Measurements from ENCODE around the gene FGF6. TPM values are rescaled to one million over a fixed set of nuclear protein-coding genes. Genes with fewer than 3 reads are reported as not detected.

FGF6 gene
- total and polyA plus RNA-seq, 2 of the 13 experiments (the other 11 are each of a cell fraction or from before 2014, with no cell fraction given) = not detected

DNA sequence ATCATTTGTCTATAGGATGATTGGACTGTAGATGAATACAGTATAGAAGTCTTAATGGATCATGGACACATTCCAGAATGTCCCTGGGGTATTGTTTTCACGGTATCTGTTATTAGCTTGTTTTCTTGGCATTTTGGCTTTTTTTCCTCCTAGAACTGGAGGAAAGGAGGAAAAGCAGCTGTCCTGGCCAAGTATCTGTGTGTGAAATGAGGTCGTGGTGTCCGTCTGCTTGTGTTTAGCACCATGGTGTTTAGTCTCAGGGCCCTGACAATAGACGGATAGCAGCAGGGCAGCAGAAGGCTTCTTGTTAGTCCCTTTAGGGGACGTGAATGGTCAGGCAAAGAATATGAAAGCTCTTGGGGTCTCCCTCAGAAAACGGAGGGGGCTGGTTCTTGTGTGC is 21.2 kb downstream of the FGF6 start (continued):
- TF ChIP-seq ZNF7 (CRISPR knock-in tag; IDR thresholded peaks at IDR 0.05) (no peak), ZNF263 (CRISPR knock-in tag; IDR thresholded peaks at IDR 0.05) (no peak), SALL2 (CRISPR knock-in tag; IDR thresholded peaks at IDR 0.05) (no peak), PTBP1 (IDR thresholded peaks at IDR 0.05; ENCODE audit: low read depth, low read length, poor library complexity, severe bottlenecking) (no peak)

- H3K4me3 ChIP-seq (replicated peaks in 1 of 3; ENCODE audit: insufficient read depth in 1 of 3, low read depth in 2 of 3, low read length in 3 of 3) = no peak overlapping the region
- BruUV-seq (replicated peaks) = no TSS peak
- H3K27ac ChIP-seq (ENCODE audit: extremely low read length, insufficient read depth, low read length) = no peak overlapping the region
- no peak overlapping the region for H3K4me2 ChIP-seq (ENCODE audit: low read depth, low read length)
- FAIRE-seq (no peak), DNase-seq (ENCODE audit: low spot score) (no peak), ATAC-seq (no peak)
- in situ Hi-C loops (cut with HindIII; ENCODE audit: extremely low pct_ligation_motif_present, low pct_unique_long_range_greater_than_20kb) (no loop called here), intact Hi-C loops (cut with micrococcal nuclease; ENCODE audit: unreplicated experiment) (no loop called here)
- ChIA-PET POLR2A (no interaction called here), CTCF (ENCODE audit: low intra/inter-chr PET ratio, low total read pairs) (interaction anchor here (4.6 kb wide), 1 partner anchor 102 kb away, joined by 37 read pairs; no protein-coding TSS in a partner anchor)
- whole genome bisulfite sequencing (ENCODE audit: low lambda C conversion rate) = 37% methylated on average over 11 of the region's 11 CpGs
- no peaks in the 10 kb centered on the region for H3K79me2 ChIP-seq (ENCODE audit: insufficient read depth, low read length)
- H3K27me3 ChIP-seq (ENCODE audit: control insufficient read depth in 1 of 2, insufficient read depth in 2 of 2, low read length in 2 of 2) = peaks cover 0 to 32% of the 10 kb centered on the region in 2 experiments; a peak in 3 of 5 replicates
- H4K20me1 ChIP-seq (ENCODE audit: insufficient read depth, low read length) = no peaks in the 10 kb centered on the region
- no peak overlapping the region for H3K9ac ChIP-seq (ENCODE audit: insufficient read depth, low read depth, low read length)
- no peaks in the 10 kb centered on the region for H3K9me3 ChIP-seq (ENCODE audit: low read length)
- no peak overlapping the region for H2AFZ ChIP-seq (ENCODE audit: low read length)
- no peaks in the 10 kb centered on the region for H3K4me1 ChIP-seq (ENCODE audit: insufficient read depth, low read length)
- H3K36me3 ChIP-seq (replicated peaks in 1 of 2; ENCODE audit: control insufficient read depth in 1 of 2, insufficient read depth in 2 of 2, low read length in 2 of 2) = no peaks in the 10 kb centered on the region
- TF ChIP-seq ZNF83 (CRISPR knock-in tag; IDR thresholded peaks at IDR 0.05; ENCODE audit: borderline replicate concordance) (no peak), CBX5 (CRISPR knock-in tag; IDR thresholded peaks at IDR 0.05; ENCODE audit: borderline replicate concordance) (no peak), MBD4 (IDR thresholded peaks at IDR 0.05; ENCODE audit: borderline replicate concordance, low read length) (no peak), ZNF354B (CRISPR knock-in tag; IDR thresholded peaks at IDR 0.05) (no peak), ZNF10 (CRISPR knock-in tag; IDR thresholded peaks at IDR 0.05; ENCODE audit: borderline replicate concordance, low read depth) (no peak), ZKSCAN8 (CRISPR knock-in tag; IDR thresholded peaks at IDR 0.05; ENCODE audit: borderline replicate concordance) (no peak), BHLHE40 (IDR thresholded peaks at IDR 0.05; ENCODE audit: low read length) (no peak), ZNF652 (CRISPR knock-in tag; IDR thresholded peaks at IDR 0.05; ENCODE audit: borderline replicate concordance, low read depth) (no peak), ZNF484 (CRISPR knock-in tag; IDR thresholded peaks at IDR 0.05; ENCODE audit: borderline replicate concordance, low read depth) (no peak)
- TF ChIP-seq, protein P1, sequence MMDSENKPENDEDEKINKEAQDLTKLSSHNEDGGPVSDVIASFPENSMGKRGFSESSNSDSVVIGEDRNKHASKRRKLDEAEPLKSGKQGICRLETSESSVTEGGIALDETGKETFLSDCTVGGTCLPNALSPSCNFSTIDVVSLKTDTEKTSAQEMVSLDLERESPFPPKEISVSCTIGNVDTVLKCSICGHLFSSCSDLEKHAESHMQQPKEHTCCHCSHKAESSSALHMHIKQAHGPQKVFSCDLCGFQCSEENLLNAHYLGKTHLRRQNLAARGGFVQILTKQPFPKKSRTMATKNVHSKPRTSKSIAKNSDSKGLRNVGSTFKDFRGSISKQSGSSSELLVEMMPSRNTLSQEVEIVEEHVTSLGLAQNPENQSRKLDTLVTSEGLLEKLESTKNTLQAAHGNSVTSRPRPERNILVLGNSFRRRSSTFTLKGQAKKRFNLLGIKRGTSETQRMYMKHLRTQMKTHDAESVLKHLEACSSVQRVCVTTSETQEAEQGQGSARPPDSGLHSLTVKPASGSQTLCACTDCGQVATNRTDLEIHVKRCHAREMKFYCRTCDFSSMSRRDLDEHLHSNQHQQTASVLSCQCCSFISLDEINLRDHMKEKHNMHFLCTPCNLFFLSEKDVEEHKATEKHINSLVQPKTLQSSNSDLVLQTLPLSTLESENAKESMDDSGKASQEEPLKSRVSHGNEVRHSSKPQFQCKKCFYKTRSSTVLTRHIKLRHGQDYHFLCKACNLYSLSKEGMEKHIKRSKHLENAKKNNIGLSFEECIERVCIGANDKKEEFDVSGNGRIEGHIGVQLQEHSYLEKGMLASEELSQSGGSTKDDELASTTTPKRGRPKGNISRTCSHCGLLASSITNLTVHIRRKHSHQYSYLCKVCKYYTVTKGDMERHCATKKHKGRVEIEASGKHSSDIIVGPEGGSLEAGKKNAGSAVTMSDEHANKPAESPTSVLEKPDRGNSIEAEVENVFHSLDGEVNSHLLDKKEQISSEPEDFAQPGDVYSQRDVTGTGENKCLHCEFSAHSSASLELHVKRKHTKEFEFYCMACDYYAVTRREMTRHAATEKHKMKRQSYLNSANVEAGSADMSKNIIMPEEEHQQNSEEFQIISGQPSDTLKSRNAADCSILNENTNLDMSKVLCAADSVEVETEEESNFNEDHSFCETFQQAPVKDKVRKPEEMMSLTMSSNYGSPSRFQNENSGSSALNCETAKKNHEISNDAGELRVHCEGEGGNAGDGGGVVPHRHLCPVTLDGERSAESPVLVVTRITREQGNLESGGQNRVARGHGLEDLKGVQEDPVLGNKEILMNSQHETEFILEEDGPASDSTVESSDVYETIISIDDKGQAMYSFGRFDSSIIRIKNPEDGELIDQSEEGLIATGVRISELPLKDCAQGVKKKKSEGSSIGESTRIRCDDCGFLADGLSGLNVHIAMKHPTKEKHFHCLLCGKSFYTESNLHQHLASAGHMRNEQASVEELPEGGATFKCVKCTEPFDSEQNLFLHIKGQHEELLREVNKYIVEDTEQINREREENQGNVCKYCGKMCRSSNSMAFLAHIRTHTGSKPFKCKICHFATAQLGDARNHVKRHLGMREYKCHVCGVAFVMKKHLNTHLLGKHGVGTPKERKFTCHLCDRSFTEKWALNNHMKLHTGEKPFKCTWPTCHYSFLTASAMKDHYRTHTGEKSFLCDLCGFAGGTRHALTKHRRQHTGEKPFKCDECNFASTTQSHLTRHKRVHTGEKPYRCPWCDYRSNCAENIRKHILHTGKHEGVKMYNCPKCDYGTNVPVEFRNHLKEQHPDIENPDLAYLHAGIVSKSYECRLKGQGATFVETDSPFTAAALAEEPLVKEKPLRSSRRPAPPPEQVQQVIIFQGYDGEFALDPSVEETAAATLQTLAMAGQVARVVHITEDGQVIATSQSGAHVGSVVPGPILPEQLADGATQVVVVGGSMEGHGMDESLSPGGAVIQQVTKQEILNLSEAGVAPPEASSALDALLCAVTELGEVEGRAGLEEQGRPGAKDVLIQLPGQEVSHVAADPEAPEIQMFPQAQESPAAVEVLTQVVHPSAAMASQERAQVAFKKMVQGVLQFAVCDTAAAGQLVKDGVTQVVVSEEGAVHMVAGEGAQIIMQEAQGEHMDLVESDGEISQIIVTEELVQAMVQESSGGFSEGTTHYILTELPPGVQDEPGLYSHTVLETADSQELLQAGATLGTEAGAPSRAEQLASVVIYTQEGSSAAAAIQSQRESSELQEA (CRISPR knock-in tag; IDR thresholded peaks at IDR 0.05; ENCODE audit: not compliant biosample characterization) = no peak
These were observed 22.0 kb downstream of the FGF6 start for GRCh38 chr12:4423528-4424195.
